MV-4-11 (cell line): ENCODE measurements around the gene FOXC2.

Experiments used
- DNase-seq: peaks from one replicate; lab custom pipeline; 2025; lab: John Stamatoyannopoulos, UW

The FOXC2 gene

GRCh38 chr16:86533076-86533475, 33.6 kb upstream of the FOXC2 start:
- DNase-seq, result no peak

GRCh38 chr16:86533767-86534351, 32.8 kb upstream of the FOXC2 start:
- no peak for DNase-seq

DNA sequence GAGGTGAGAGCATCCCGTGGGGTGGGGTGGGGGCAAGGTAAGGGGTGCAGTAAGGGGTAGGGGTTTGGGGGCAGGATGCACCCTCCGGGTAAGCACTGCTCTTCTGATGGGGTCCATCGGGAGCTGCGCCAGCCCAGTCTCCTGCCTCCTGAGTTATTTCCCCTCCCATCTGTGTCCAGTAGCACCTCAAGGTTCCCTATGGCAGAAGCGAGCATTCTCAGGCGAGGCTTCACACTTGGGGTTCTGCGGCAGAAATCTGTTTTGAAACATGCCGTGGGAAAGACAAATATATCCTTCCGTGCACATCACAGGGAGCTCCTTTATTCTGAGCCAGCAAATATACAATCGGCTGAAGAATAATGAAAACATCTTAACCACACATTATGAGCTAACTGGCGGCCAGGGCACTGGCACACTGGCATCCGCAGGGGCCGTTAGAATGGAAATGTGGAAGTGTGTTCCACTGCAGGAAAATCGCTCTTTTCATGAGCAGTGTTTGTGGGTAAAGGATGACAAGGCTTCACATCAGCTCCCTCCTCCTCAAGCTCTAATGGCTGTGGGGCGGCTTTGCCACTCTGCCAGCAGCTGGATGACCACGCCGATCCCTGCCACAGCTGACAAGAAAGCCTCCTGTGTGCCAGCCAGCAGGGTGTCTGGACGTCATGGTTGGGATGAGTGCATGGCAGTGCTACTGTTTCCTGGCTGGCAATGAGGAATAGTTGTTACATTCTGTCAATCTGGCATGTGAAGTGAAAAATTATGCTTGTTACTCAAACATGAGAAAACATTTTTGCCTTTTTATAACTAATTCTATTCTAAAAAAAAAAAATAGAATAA, 31.6 kb upstream of the FOXC2 start:
- DNase-seq, result no peak

GRCh38 chr16:86536621-86537020, 30.0 kb upstream of the FOXC2 start:
- DNase-seq, result no peak

GRCh38 chr16:86537486-86537885, 29.1 kb upstream of the FOXC2 start:
- DNase-seq, result no peak

- no peak for DNase-seq
Measured at GRCh38 chr16:86538196-86538780, 28.3 kb upstream of the FOXC2 start.

GRCh38 chr16:86540894-86541293, 25.7 kb upstream of the FOXC2 start:
- no peak for DNase-seq

DNA sequence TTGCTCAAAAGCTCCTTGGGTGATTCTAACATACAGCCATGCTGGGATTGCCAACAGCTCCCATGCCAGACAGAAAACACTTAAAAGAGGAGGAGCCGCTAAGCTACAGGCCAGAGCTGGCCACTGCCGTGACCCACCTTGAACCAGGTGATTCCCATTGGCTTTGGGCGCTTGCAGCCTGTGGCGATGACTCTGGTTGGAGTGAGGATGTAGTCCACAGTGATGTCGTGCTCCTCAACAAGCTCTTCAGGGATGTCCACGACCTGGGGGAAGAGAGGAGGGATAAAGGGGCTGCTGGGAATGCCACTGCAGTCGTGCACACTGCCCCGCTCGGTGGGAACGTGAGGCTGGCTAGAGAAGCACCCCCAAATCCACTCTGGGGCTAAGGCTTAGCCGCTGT, 25.1 kb upstream of the FOXC2 start:
- DNase-seq, result no peak

- no peak for DNase-seq
Measured at GRCh38 chr16:86542756-86543750, 23.6 kb upstream of the FOXC2 start.

DNA sequence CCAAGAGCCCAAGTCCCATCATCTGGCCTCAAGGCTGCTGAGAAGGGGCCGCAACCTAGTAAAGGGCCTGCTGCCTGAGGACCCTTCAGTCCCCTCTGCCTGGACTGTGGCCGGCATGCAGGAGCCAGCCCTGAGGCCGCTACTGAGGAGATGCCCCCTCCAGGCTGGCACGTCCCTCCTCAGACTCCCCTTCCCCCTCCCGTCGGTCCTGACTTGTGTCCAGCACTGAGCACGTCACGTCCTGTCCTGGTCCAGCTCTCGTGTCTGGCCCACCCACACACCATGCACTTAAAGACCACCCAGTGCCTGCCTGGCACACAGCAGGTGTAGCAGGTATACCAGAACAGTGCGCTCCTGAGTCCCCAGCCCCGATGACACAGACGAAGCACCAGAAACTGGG, 21.1 kb upstream of the FOXC2 start:
- DNase-seq, result no peak

DNA sequence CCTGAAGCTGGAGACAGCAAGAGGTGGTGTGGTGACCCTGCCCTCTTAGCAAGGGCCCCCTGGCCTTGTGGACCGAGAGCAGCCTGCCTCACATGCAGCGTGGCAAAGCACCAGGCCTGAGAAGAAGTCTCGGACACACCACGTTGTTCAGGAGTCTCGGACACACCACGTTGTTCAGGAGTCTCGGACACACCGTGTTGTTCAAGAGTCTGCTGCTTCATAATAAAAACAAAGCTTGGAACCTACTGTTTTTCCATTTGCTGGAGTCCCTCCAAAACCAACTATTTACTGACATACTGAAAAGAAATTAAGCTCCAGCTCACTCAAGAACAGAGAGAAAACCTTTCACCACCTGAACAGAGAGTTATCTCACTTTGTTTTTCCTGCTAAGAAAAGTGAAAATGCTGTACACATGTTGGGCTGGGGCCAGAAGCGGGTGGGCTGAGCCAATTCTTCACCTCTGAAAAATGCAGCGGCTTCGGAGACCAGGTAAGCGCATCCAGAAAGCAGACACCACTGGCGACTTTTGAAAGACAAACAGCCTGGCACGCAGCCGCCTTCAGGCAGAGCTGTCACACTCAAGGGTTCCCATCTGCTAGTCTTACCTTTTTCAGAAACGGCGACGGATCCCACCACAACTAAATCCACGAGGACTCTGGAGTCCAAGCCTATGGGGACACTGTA, 20.5 kb upstream of the FOXC2 start:
- no peak for DNase-seq

- no peak for DNase-seq
Measured at GRCh38 chr16:86546638-86547013, 20.0 kb upstream of the FOXC2 start.

GRCh38 chr16:86547286-86547685, 19.3 kb upstream of the FOXC2 start:
- no peak for DNase-seq

DNA sequence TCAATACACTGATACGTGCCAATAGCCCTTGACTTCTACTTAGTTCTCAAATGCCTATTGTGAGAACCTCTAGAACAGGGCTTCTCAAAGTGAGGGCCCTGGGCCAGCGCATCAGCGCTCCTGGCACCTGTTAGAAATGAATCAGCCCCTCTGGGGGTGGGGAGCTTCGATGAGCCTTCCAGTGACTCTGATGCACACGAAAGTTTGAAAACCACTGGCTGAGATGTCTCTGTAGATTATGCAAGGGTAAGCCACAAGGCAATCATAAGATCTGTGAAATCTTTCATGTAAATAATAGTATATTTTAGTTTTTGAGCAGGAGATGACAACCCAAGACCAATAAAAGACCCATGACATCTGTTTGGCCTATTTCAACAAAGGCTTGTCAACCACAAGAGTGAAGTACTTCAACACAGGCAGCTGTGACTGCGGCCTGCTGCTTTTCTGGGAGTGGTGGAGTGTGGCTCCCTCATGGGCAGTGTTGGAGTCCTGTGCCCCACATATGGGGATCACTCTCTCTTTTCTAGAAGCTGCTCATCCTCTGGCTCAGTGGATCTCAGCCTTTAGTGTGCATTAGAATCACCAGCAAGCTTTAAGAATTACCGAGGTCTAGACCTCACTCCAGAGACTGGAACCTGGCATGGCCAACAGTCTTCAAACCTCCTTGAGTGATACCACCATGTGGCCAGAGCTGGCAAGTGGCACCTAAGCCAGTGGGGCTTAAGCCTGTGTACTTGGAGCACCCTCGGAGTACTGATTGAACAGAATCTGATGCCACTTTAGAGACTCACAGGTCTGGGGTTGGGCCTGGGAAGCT, 17.3 kb upstream of the FOXC2 start:
- DNase-seq, result peak; percentile 48

- DNase-seq, result no peak
Measured at GRCh38 chr16:86549893-86550190, 16.8 kb upstream of the FOXC2 start.

- DNase-seq, result no peak
Measured at GRCh38 chr16:86550281-86550680, 16.3 kb upstream of the FOXC2 start.

DNA sequence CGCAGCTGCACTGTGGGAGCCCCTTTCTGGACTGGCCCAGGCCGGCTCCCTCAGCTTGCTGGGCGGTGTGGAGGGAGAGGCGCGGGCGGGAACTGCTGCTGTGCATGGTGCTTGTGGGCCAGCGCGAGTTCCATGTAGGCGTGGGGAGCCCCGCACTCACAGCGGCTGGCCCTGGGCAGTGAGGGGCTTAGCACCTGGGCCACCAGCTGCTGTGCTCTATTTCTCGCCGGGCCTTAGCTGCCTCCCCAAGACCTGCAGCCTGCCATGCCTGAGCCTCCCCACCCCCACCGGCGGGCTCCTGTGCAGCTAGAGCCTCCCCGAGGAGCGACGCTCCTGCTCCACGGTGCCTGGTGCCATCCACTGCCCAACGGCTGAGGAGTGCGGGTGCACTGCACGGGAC, 13.3 kb upstream of the FOXC2 start:
- no peak for DNase-seq

GRCh38 chr16:86554599-86554916, 12.1 kb upstream of the FOXC2 start:
- no peak for DNase-seq

DNA sequence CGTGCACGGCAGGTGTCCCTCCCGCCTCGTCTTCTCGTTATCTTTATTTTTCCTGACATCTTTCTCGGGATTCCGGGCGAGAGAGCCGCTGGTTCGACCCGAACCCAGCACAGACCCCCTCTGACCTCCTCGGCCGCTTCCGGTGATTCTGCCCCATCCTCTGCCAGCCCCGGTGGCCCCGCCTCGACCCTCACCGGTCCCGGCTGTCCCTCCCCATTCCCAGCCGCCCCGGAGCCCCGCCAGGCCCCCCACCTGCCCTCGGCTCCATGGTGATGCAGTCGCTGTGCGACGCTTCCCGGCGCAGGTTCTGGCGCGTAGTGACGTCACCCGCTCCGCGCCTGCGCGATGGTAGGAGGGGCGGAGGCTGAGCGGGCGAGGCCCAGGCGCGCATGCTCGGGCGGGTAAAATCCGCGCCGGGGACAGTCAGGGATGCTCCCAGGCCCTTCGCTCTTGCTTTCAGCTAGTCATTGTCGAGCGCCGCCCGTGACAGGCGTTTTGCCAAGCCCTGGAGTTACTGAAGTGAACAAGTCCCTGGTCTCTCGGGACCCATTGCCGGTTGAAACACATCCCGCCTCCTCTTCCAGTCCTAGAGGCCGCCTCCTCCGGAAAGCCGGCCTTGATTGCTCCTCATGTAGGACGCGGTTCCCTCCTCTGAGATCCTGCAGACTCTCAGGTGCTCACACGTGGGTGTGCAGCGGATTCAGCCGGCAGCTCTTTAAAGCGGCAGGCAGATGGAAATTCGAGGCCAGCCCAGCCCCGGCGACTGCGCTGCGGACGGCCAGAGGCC, 11.5 kb upstream of the FOXC2 start, which contains the start of gene MTHFSD:
TSS of gene MTHFSD (minus strand) at position 319 of the 787 bp plus-strand sequence. CDS start at position 268, 51 bp downstream.
- peak; percentile 79 for DNase-seq

- no peak for DNase-seq
Measured at GRCh38 chr16:86555704-86556075, 10.9 kb upstream of the FOXC2 start.
